K562 (cell line): Measurements from ENCODE around the gene AGPAT2. TPM values are rescaled to one million over a fixed set of nuclear protein-coding genes. Genes with fewer than 3 reads are reported as not detected.

ENCODE experiments used
- CCAR2 ChIP-seq: fragments of 200-400 bp; formaldehyde crosslinking; IDR thresholded peaks from 2 replicates; pipeline ENCODE4 v1.6.1; 2017; ENCODE audit warnings: mild to moderate bottlenecking, low read depth, low read length
- EP300 ChIP-seq: IDR thresholded peaks from 2 replicates; pipeline ENCODE4 v1.6.1; 2012; ENCODE audit warnings: low read length, improper control_type of control experiment
- GTF2A2 ChIP-seq: IDR thresholded peaks from 2 replicates; pipeline ENCODE4 v1.6.1; 2016; ENCODE audit warnings: mild to moderate bottlenecking, missing genetic modification characterization, missing compliant biosample characterization
- ID3 ChIP-seq, 2 experiments: fragments of 250-450 bp in 1 of 2; fragments of 450-650 bp in 1 of 2; sonication (Bioruptor Pico) in 1 of 2; IDR thresholded peaks; 2 replicates each; pipeline versions ENCODE4 v1.6.1 to v1.8.0; 2016 to 2021; ENCODE audit warnings: mild to moderate bottlenecking in 2 of 2, moderate library complexity in 2 of 2, missing compliant biosample characterization in 1 of 2, missing genetic modification characterization in 1 of 2
- IFI16 ChIP-seq: fragments of 250-450 bp; sonication (Bioruptor Pico); IDR thresholded peaks from 2 replicates; pipeline ENCODE4 v2.1.2; 2022; ENCODE audit warnings: mild to moderate bottlenecking, inconsistent platforms
- JUN ChIP-seq, 2 experiments: sonication (generic) in 1 of 2; formaldehyde crosslinking in 1 of 2; IDR thresholded peaks; 2 replicates each; pipeline versions ENCODE4 v1.6.1 to v1.8.0; 2012 to 2022; ENCODE audit warnings: borderline replicate concordance in 2 of 2, mild to moderate bottlenecking in 2 of 2, improper control_type of control experiment in 1 of 2, low read depth in 1 of 2, low read length in 1 of 2, missing genetic modification reagents in 1 of 2
- PATZ1 ChIP-seq: fragments of 250-450 bp; sonication (Bioruptor Pico); IDR thresholded peaks from 2 replicates; pipeline ENCODE4 v1.5.0; 2020; ENCODE audit warnings: mild to moderate bottlenecking, borderline replicate concordance
- PCBP2 ChIP-seq: fragments of 200-400 bp; formaldehyde crosslinking; IDR thresholded peaks from 2 replicates; pipeline ENCODE4 v1.6.1; 2018; ENCODE audit warnings: low read length, low read depth, mild to moderate bottlenecking, moderate library complexity; ENCODE audit not compliant: poor library complexity, severe bottlenecking
- RFX1 ChIP-seq: fragments of 450-650 bp; IDR thresholded peaks from 2 replicates; pipeline ENCODE4 v1.6.1; 2016; ENCODE audit warnings: mild to moderate bottlenecking, moderate library complexity
- STAT5A ChIP-seq: IDR thresholded peaks from 2 replicates; pipeline ENCODE4 v1.6.1; 2012; ENCODE audit warnings: low read length, inconsistent platforms, borderline replicate concordance
- TCF3 ChIP-seq: sonication (generic); formaldehyde crosslinking; IDR thresholded peaks from 2 replicates; pipeline ENCODE4 v1.4.0; 2020; ENCODE audit warnings: mild to moderate bottlenecking, missing genetic modification reagents
- TEAD2 ChIP-seq: fragments of 450-650 bp; IDR thresholded peaks from 2 replicates; pipeline ENCODE4 v1.6.1; 2016; ENCODE audit warnings: missing genetic modification characterization, control low read depth, missing compliant biosample characterization
- TFAM ChIP-seq: fragments of 250-450 bp; sonication (Bioruptor Pico); conservative IDR thresholded peaks from 2 replicates; pipeline ENCODE4 v1.5.0; 2021; ENCODE audit warnings: mild to moderate bottlenecking, moderate library complexity
- XRCC3 ChIP-seq: fragments of 450-650 bp; IDR thresholded peaks from 2 replicates; pipeline ENCODE4 v1.6.1; 2017; ENCODE audit warnings: mild to moderate bottlenecking, moderate library complexity
- ZBTB17 ChIP-seq: fragments of 450-650 bp; formaldehyde crosslinking; IDR thresholded peaks from 2 replicates; pipeline ENCODE4 v1.4.0; 2020; ENCODE audit warnings: mild to moderate bottlenecking
- ZBTB34 ChIP-seq: fragments of 250-450 bp; sonication (Bioruptor Pico); IDR thresholded peaks from 2 replicates; pipeline ENCODE4 v1.8.0; 2021; ENCODE audit warnings: mild to moderate bottlenecking, moderate library complexity
- ZNF197 ChIP-seq: fragments of 200-800 bp; sonication (Bioruptor generic); IDR thresholded peaks from 2 replicates; pipeline ENCODE4 v1.6.1; 2016; ENCODE audit warnings: low read depth, missing genetic modification characterization, missing compliant biosample characterization
- ZNF354B ChIP-seq: fragments of 250-450 bp; sonication (Bioruptor Pico); IDR thresholded peaks from 2 replicates; pipeline ENCODE4 v1.4.0; 2020
- ZNF445 ChIP-seq: fragments of 250-450 bp; sonication (Bioruptor Pico); IDR thresholded peaks from 2 replicates; pipeline ENCODE4 v1.4.0; 2020; ENCODE audit warnings: low read depth, mild to moderate bottlenecking, moderate library complexity
- polyA plus RNA-seq, 8 experiments: library from polyadenylated mRNA; depleted of rRNA in 4 of 8; stranded (reverse) in 5 of 8; unstranded in 3 of 8; fragments of >200 nt; fragmentation: Nextera tagmentation in 2 of 8; fragmentation: Illumina TruSeq in 1 of 8; extraction: Ambion mirVana in 2 of 8; extraction: Trizol in 1 of 8; gene quantifications; 2 replicates each; pipeline versions ENCODE4 v1.2.1 to v1.2.3, GENCODE V29; 2011 to 2014; ENCODE audit warnings: inconsistent platforms in 1 of 8, missing spikeins in 1 of 8
- total RNA-seq, 7 experiments: library from RNA; depleted of rRNA in 6 of 7; stranded (reverse); fragments of >200 nt in 6 of 7; fragmentation: Illumina TruSeq in 2 of 7; extraction: Trizol in 2 of 7; gene quantifications; 2 replicates each; pipeline versions ENCODE4 v1.2.1 to v1.2.3, GENCODE V29; 2011 to 2021; ENCODE audit warnings: low replicate concordance in 1 of 7
- TF ChIP-seq, protein P1 (sequence below): fragments of 150-350 bp; IDR thresholded peaks from 2 replicates; pipeline ENCODE4 v1.6.1; 2014; ENCODE audit warnings: low read depth, mild to moderate bottlenecking, low read length, borderline replicate concordance

The AGPAT2 gene
- total and polyA plus RNA-seq, 9 of the 15 experiments (the other 6 are each of a cell fraction or from before 2014, with no cell fraction given): 0.13 to 54.5 (median 23.9) TPM

- TF ChIP-seq PATZ1 (CRISPR knock-in tag): no peak
- TF ChIP-seq CCAR2: no peak
- TF ChIP-seq, protein P1, sequence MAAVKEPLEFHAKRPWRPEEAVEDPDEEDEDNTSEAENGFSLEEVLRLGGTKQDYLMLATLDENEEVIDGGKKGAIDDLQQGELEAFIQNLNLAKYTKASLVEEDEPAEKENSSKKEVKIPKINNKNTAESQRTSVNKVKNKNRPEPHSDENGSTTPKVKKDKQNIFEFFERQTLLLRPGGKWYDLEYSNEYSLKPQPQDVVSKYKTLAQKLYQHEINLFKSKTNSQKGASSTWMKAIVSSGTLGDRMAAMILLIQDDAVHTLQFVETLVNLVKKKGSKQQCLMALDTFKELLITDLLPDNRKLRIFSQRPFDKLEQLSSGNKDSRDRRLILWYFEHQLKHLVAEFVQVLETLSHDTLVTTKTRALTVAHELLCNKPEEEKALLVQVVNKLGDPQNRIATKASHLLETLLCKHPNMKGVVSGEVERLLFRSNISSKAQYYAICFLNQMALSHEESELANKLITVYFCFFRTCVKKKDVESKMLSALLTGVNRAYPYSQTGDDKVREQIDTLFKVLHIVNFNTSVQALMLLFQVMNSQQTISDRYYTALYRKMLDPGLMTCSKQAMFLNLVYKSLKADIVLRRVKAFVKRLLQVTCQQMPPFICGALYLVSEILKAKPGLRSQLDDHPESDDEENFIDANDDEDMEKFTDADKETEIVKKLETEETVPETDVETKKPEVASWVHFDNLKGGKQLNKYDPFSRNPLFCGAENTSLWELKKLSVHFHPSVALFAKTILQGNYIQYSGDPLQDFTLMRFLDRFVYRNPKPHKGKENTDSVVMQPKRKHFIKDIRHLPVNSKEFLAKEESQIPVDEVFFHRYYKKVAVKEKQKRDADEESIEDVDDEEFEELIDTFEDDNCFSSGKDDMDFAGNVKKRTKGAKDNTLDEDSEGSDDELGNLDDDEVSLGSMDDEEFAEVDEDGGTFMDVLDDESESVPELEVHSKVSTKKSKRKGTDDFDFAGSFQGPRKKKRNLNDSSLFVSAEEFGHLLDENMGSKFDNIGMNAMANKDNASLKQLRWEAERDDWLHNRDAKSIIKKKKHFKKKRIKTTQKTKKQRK: no peak
- no peak for TF ChIP-seq ZNF445 (CRISPR knock-in tag)
- TF ChIP-seq RFX1: no peak
- TF ChIP-seq GTF2A2 (tag): no peak
- TF ChIP-seq ZNF354B (CRISPR knock-in tag): no peak
- TF ChIP-seq ID3 (CRISPR knock-in tag; IDR thresholded peaks at IDR 0.05): no peak
- no peak for TF ChIP-seq ID3 (tag; IDR thresholded peaks at IDR 0.05)
- no peak for TF ChIP-seq ZBTB34 (CRISPR knock-in tag)
- TF ChIP-seq XRCC3: no peak
- TF ChIP-seq ZNF197 (CRISPR knock-in tag): no peak
- no peak for TF ChIP-seq IFI16 (CRISPR knock-in tag)
- TF ChIP-seq JUN (IDR thresholded peaks at IDR 0.05; ENCODE audit: borderline replicate concordance, low read depth, low read length): no peak
- TF ChIP-seq JUN (CRISPR knock-in tag; IDR thresholded peaks at IDR 0.05; ENCODE audit: borderline replicate concordance): no peak
- no peak for TF ChIP-seq ZBTB17 (CRISPR knock-in tag)
- TF ChIP-seq TCF3 (CRISPR knock-in tag): no peak
- TF ChIP-seq STAT5A: no peak
- no peak for TF ChIP-seq PCBP2
- TF ChIP-seq EP300: no peak
- no peak for TF ChIP-seq TEAD2 (tag)
- TF ChIP-seq TFAM (CRISPR knock-in tag): no peak
Measured at GRCh38 chr9:136664000-136664915, 23.0 kb downstream of the AGPAT2 start (continued).
